Spleen (tissue), 11 donors: ENCODE results near the gene IRAK1. TPM values are rescaled to one million over a fixed set of nuclear protein-coding genes. Genes with fewer than 3 reads are reported as not detected.

Source experiments
- DNase-seq: peaks from one replicate; pipeline ENCODE4 v3.0.0-alpha.2; 2020
- H3K27ac ChIP-seq, 8 donors: fragments of 200-600 bp; sonication (generic) in 7 of 8; 1 replicate in 4 of 8; 2 replicates in 4 of 8; pipeline versions ENCODE4 v1.5.0 to v1.8.0; 2016 to 2021; ENCODE audit warnings: inconsistent platforms in 4 of 8, mild to moderate bottlenecking in 4 of 8, moderate library complexity in 1 of 8
- H3K27me3 ChIP-seq, 7 donors: fragments of 200-600 bp; sonication (generic) in 6 of 7; replicated peaks in 1 of 7; 1 replicate in 4 of 7; 2 replicates in 3 of 7; pipeline versions ENCODE4 v1.5.0 to v1.8.0; 2016 to 2021; ENCODE audit warnings: inconsistent platforms in 3 of 7, mild to moderate bottlenecking in 1 of 7
- H3K36me3 ChIP-seq, 6 donors: fragments of 200-600 bp; sonication (generic) in 5 of 6; 1 replicate in 4 of 6; 2 replicates in 2 of 6; pipeline versions ENCODE4 v1.5.0 to v1.8.0; 2016 to 2021; ENCODE audit warnings: inconsistent platforms in 2 of 6
- H3K4me1 ChIP-seq, 6 donors: fragments of 200-600 bp; sonication (generic) in 5 of 6; 1 replicate in 3 of 6; 2 replicates in 3 of 6; pipeline versions ENCODE4 v1.5.0 to v1.8.0; 2016 to 2021; ENCODE audit warnings: inconsistent platforms in 3 of 6
- H3K4me3 ChIP-seq, 8 donors: fragments of 200-600 bp; sonication (generic) in 7 of 8; 1 replicate in 4 of 8; 2 replicates in 4 of 8; pipeline versions ENCODE4 v1.5.0 to v1.8.0; 2016 to 2021; ENCODE audit warnings: inconsistent platforms in 4 of 8, mild to moderate bottlenecking in 4 of 8, moderate library complexity in 2 of 8
- H3K9me3 ChIP-seq, 8 donors: fragments of 200-600 bp; sonication (generic) in 7 of 8; 1 replicate in 4 of 8; 2 replicates in 4 of 8; pipeline versions ENCODE4 v1.5.0 to v1.8.0; 2016 to 2021; ENCODE audit warnings: inconsistent platforms in 4 of 8
- CTCF ChIP-seq, 11 experiments: fragments of 200-600 bp in 7 of 11; fragments of 450-650 bp in 4 of 11; sonication (generic) in 4 of 11; IDR thresholded peaks in 8 of 11; conservative IDR thresholded peaks in 3 of 11; 1 replicate in 7 of 11; 2 replicates in 4 of 11; pipeline versions ENCODE4 v1.4.0 to v1.8.0; 2016 to 2021; ENCODE audit warnings: antibody characterized with exemption in 11 of 11, inconsistent platforms in 4 of 11, mild to moderate bottlenecking in 1 of 11
- POLR2A ChIP-seq, 3 donors: fragments of 450-650 bp; IDR thresholded peaks; one replicate each; pipeline ENCODE4 v1.5.1; 2017; ENCODE audit warnings: antibody characterized with exemption in 3 of 3, mild to moderate bottlenecking in 1 of 3
- POLR2AphosphoS5 ChIP-seq, 3 donors: sonication (generic); formaldehyde crosslinking; IDR thresholded peaks; one replicate each; pipeline ENCODE4 v1.5.1; 2017; ENCODE audit warnings: antibody characterized with exemption in 3 of 3
- WGBS, 5 donors: extraction: QIAGEN DNeasy Blood & Tissue Kit in 3 of 5; methylation state at CpG; one replicate each; pipeline versions ENCODE4 v1.1.5 to v1.1.7; 2013 to 2018; 5-methylcytosine and 5-hydroxymethylcytosine counted together
- intact Hi-C: fragments of 100-400 bp; cut with DNase I; formaldehyde crosslinking; loops from one replicate; pipeline ENCODE4 v1.15.0; 2023; ENCODE audit warnings: low total_unique reads
- polyA plus RNA-seq, 3 donors: library from polyadenylated mRNA; stranded (reverse); fragments of 200-250 nt; gene quantifications; one replicate each; pipeline ENCODE4 v1.2.1, GENCODE V29; 2013
- total RNA-seq, 7 donors: library from RNA; depleted of rRNA in 3 of 7; stranded (reverse); fragments of >200 nt in 3 of 7; fragmentation: NEBNext Ultra II Directional in 4 of 7; extraction: Animal tissue kit (Norgen Biotek cat#: 25700) in 4 of 7; gene quantifications; one replicate each; pipeline versions ENCODE4 v1.1.0 to v1.2.1, GENCODE V29; 2016 to 2021
- donor health status: healthy with polysubstance abuse.
- donor health status: DM: no; HTN: no; CAD: no; lungs with moderate emphysema.
- donor health status: DM: no; HTN: no; CAD: no.
- donor health status: Bipolar disorder and iron deficiency.
- donor health status: healthy.
- donor health status: DM: no; HTN: no; CAD: no.
- donor health status: DM: yes; HTN: yes; CAD: no.

IRAK1 gene
- total and polyA plus RNA-seq, 10 donors: 46.4 to 118 (median 90.0) TPM

- Histone ChIP-seq H3K9me3 (no peaks in the 10 kb centered on the region), H3K4me3 (no peak overlapping the region), H3K27me3 (peaks cover 0 to 12% (median 0%) of the 10 kb centered on the region in 7 donors), H3K27ac (peak overlapping the region in 1 of 8 donors; percentile 14), H3K4me1 (peaks cover 0 to 60% (median 32%) of the 10 kb centered on the region in 6 donors), H3K36me3 (peaks cover 0 to 65% (median 3%) of the 10 kb centered on the region in 6 donors)
- TF ChIP-seq POLR2AphosphoS5 (IDR thresholded peaks at IDR 0.05): no peak
- no peak for TF ChIP-seq CTCF (IDR thresholded peaks at IDR 0.05 in 8 of 11, conservative IDR thresholded peaks at IDR 0.05 in 3 of 11)
- TF ChIP-seq POLR2A (IDR thresholded peaks at IDR 0.05): no peak
- DNase-seq: no peak
- WGBS, 5 donors: 69 to 86% (median 79%) methylated on average over 6 to 7 of the region's 7 CpGs
- intact Hi-C loops: no loop called here
These were observed 30.4 kb upstream of the IRAK1 start for GRCh38 chrX:154050113-154050495.

- peak overlapping the region in 2 of 8 donors; percentile 7 to 31 for H3K27ac ChIP-seq
- H3K9me3 ChIP-seq: no peaks in the 10 kb centered on the region
- WGBS, 5 donors: 69 to 83% (median 75%) methylated on average over 7 to 13 of the region's 13 CpGs
- peaks cover 0 to 65% (median 32%) of the 10 kb centered on the region in 6 donors for H3K4me1 ChIP-seq
- DNase-seq: no peak
- intact Hi-C loops: no loop called here
- no peak for TF ChIP-seq CTCF (IDR thresholded peaks at IDR 0.05 in 8 of 11, conservative IDR thresholded peaks at IDR 0.05 in 3 of 11)
- peak in 1 of 3 donors; percentile 31 for TF ChIP-seq POLR2AphosphoS5 (IDR thresholded peaks at IDR 0.05)
- peaks cover 0 to 65% (median 3%) of the 10 kb centered on the region in 6 donors for H3K36me3 ChIP-seq
- no peak overlapping the region for H3K4me3 ChIP-seq
- H3K27me3 ChIP-seq: peaks cover 0 to 13% (median 0%) of the 10 kb centered on the region in 7 donors
These were observed 29.8 kb upstream of the IRAK1 start for GRCh38 chrX:154049209-154050112.

- Histone ChIP-seq H3K4me3 (no peak overlapping the region), H3K9me3 (no peaks in the 10 kb centered on the region), H3K27me3 (peaks cover 0 to 11% (median 0%) of the 10 kb centered on the region in 7 donors), H3K36me3 (peaks cover 0 to 64% (median 3%) of the 10 kb centered on the region in 6 donors), H3K4me1 (peaks cover 0 to 76% (median 36%) of the 10 kb centered on the region in 6 donors), H3K27ac (peak overlapping the region in 1 of 8 donors; percentile 9)
- peak; percentile 68 for DNase-seq
- WGBS, 5 donors: 79 to 94% (median 80%) methylated on average over 7 to 11 of the region's 11 CpGs
- TF ChIP-seq POLR2A (IDR thresholded peaks at IDR 0.05) (no peak), CTCF (IDR thresholded peaks at IDR 0.05 in 8 of 11, conservative IDR thresholded peaks at IDR 0.05 in 3 of 11) (no peak), POLR2AphosphoS5 (IDR thresholded peaks at IDR 0.05) (peak in 1 of 3 donors; percentile 23)
- intact Hi-C loops: no loop called here
These were observed 28.7 kb upstream of the IRAK1 start for GRCh38 chrX:154048398-154048797.
